SH-SY5Y (cell line): ENCODE measurements around the gene TBC1D22A.

Experiments
- GATA2 ChIP-seq: IDR thresholded peaks from 2 replicates; pipeline ENCODE4 v1.6.1; 2011; ENCODE audit warnings: mild to moderate bottlenecking, low read depth, low read length
- GATA3 ChIP-seq: IDR thresholded peaks from 2 replicates; pipeline ENCODE4 v1.6.1; 2011; ENCODE audit warnings: low read depth, mild to moderate bottlenecking, low read length, moderate library complexity

GRCh38 chr22:47044722-47045535 is 282.5 kb downstream of the TBC1D22A start:
- TF ChIP-seq GATA2, result no peak
- TF ChIP-seq GATA3, result no peak
